ENCODE measurements around the gene TMEM151B. TPM values are rescaled to one million over a fixed set of nuclear protein-coding genes. Genes with fewer than 3 reads are reported as not detected.

TMEM151B gene
- total and polyA plus RNA-seq, 2 of the 13 experiments (the other 11 are each of a cell fraction or from before 2014, with no cell fraction given): not detected

- TF ChIP-seq ZBTB40 (IDR thresholded peaks at IDR 0.05): no peak
- TF ChIP-seq ZBTB40 (CRISPR knock-in tag; IDR thresholded peaks at IDR 0.05): no peak
- no peak for TF ChIP-seq ZBTB20 (CRISPR knock-in tag; IDR thresholded peaks at IDR 0.05; ENCODE audit: borderline replicate concordance, low read depth)
- no peak for TF ChIP-seq ZNF652 (CRISPR knock-in tag; IDR thresholded peaks at IDR 0.05; ENCODE audit: borderline replicate concordance, low read depth)
- TF ChIP-seq JUND (CRISPR knock-in tag; IDR thresholded peaks at IDR 0.05): no peak
- no peak for TF ChIP-seq ZNF629 (CRISPR knock-in tag; conservative IDR thresholded peaks at IDR 0.05)
- TF ChIP-seq UBTF (CRISPR knock-in tag; IDR thresholded peaks at IDR 0.05): no peak
- TF ChIP-seq ZBTB38 (CRISPR knock-in tag; IDR thresholded peaks at IDR 0.05): peak; percentile 13; the same call in 1 of the 2 replicates
- TF ChIP-seq MXD3 (CRISPR knock-in tag; IDR thresholded peaks at IDR 0.05): peak; percentile 36; the same call in 1 of the 2 replicates
- peak; percentile 16 for TF ChIP-seq HNRNPLL (IDR thresholded peaks at IDR 0.05; ENCODE audit: low read depth, low read length, poor library complexity, severe bottlenecking)
- no peak for TF ChIP-seq ZNF775 (CRISPR knock-in tag; IDR thresholded peaks at IDR 0.05; ENCODE audit: borderline replicate concordance)
- no peak for TF ChIP-seq NFYB (CRISPR knock-in tag; IDR thresholded peaks at IDR 0.05)
- TF ChIP-seq YEATS2 (CRISPR knock-in tag; IDR thresholded peaks at IDR 0.05; ENCODE audit: borderline replicate concordance): 0 out of 2 replicates have a peak, but pooled peaks have one; percentile 33
- no peak for TF ChIP-seq ZKSCAN5 (CRISPR knock-in tag; IDR thresholded peaks at IDR 0.05)
Measured at GRCh38 chr6:44304282-44305199, 34.3 kb downstream of the TMEM151B start (continued).

All from HepG2 (cell line).